GM23338 (cell line): ENCODE data around the gene PDE4B. TPM values are rescaled to one million over a fixed set of nuclear protein-coding genes. Genes with fewer than 3 reads are reported as not detected.

Experiments used
- ATAC-seq: fragments of 200-7000 bp; cut with Tn5 transposase; 3 replicates; pipeline ENCODE4 v1.9.1; 2020
- DNase-seq: peaks from one replicate; pipeline ENCODE4 v3.0.0-alpha.2; 2015; ENCODE audit warnings: low spot score
- H2AFZ ChIP-seq: fragments of 200-600 bp; sonication (generic); 2 replicates; pipeline ENCODE4 v1.8.0; 2016; ENCODE audit warnings: antibody characterized with exemption, mild to moderate bottlenecking, moderate library complexity
- H3F3A ChIP-seq: fragments of 200-600 bp; sonication (generic); replicated peaks from 2 replicates; pipeline ENCODE4 v1.8.0; 2017; ENCODE audit warnings: antibody characterized with exemption, mixed run types, low read depth
- H3K27ac ChIP-seq: fragments of 200-600 bp; sonication (generic); 2 replicates; pipeline ENCODE4 v1.6.1; 2016; ENCODE audit warnings: low read depth
- H3K27me3 ChIP-seq: fragments of 200-600 bp; sonication (generic); 2 replicates; pipeline ENCODE4 v1.8.0; 2016; ENCODE audit warnings: mild to moderate bottlenecking, mixed run types, moderate library complexity; ENCODE audit not compliant: insufficient read depth
- H3K36me3 ChIP-seq: fragments of 200-600 bp; sonication (generic); 2 replicates; pipeline ENCODE4 v1.8.0; 2016; ENCODE audit warnings: mild to moderate bottlenecking; ENCODE audit not compliant: insufficient read depth
- H3K4me1 ChIP-seq: fragments of 200-600 bp; sonication (generic); 2 replicates; pipeline ENCODE4 v1.8.0; 2016; ENCODE audit warnings: mild to moderate bottlenecking, moderate library complexity; ENCODE audit not compliant: insufficient read depth
- H3K4me2 ChIP-seq: fragments of 200-600 bp; sonication (generic); 2 replicates; pipeline ENCODE4 v1.7.1; 2017; ENCODE audit warnings: mixed run types
- H3K4me3 ChIP-seq: fragments of 200-600 bp; sonication (generic); 2 replicates; pipeline ENCODE4 v1.6.1; 2016; ENCODE audit warnings: mixed run types
- H3K79me2 ChIP-seq: fragments of 200-600 bp; sonication (generic); replicated peaks from 2 replicates; pipeline ENCODE4 v1.8.0; 2017; ENCODE audit warnings: mild to moderate bottlenecking; ENCODE audit not compliant: insufficient read depth
- H3K9me2 ChIP-seq: fragments of 200-600 bp; sonication (generic); 2 replicates; pipeline ENCODE4 v1.8.0; 2017; ENCODE audit not compliant: insufficient read depth
- H4K20me1 ChIP-seq: fragments of 200-600 bp; sonication (generic); replicated peaks from 2 replicates; pipeline ENCODE4 v1.8.0; 2017; ENCODE audit warnings: mild to moderate bottlenecking; ENCODE audit not compliant: insufficient read depth
- H3K27ac Mint-ChIP-seq: 2 replicates; pipeline ENCODE4 v1.8.0; 2020; ENCODE audit warnings: inconsistent platforms, mild to moderate bottlenecking, moderate library complexity, mixed read lengths
- H3K27me3 Mint-ChIP-seq: 3 replicates; pipeline ENCODE4 v1.8.0; 2022; ENCODE audit warnings: low read depth, mild to moderate bottlenecking, moderate library complexity, mixed read lengths, inconsistent platforms; ENCODE audit not compliant: insufficient read depth, poor library complexity
- H3K36me3 Mint-ChIP-seq: 3 replicates; pipeline ENCODE4 v1.8.0; 2021; ENCODE audit warnings: low read depth, mild to moderate bottlenecking, inconsistent platforms, moderate library complexity, mixed read lengths
- H3K4me1 Mint-ChIP-seq: 3 replicates; pipeline ENCODE4 v1.8.0; 2020; ENCODE audit warnings: mild to moderate bottlenecking, inconsistent platforms, mixed read lengths
- H3K4me3 Mint-ChIP-seq: 3 replicates; pipeline ENCODE4 v1.8.0; 2021; ENCODE audit warnings: moderate library complexity, mild to moderate bottlenecking, inconsistent platforms, mixed read lengths
- H3K9me3 Mint-ChIP-seq: 3 replicates; pipeline ENCODE4 v1.8.0; 2020; ENCODE audit warnings: moderate library complexity, mild to moderate bottlenecking, inconsistent platforms, mixed read lengths
- CREB1 ChIP-seq: fragments of 250-450 bp; sonication (Bioruptor Pico); IDR thresholded peaks from 2 replicates; pipeline ENCODE4 v1.5.0; 2020; ENCODE audit warnings: low read depth, mild to moderate bottlenecking, moderate library complexity
- CTCF ChIP-seq, 2 experiments: fragments of 200-600 bp in 1 of 2; sonication (generic) in 1 of 2; conservative IDR thresholded peaks; 2 replicates each; pipeline versions ENCODE4 v1.5.1 to v1.6.1; 2016 to 2017; ENCODE audit warnings: antibody characterized with exemption in 2 of 2, low read depth in 2 of 2, mild to moderate bottlenecking in 2 of 2, moderate library complexity in 1 of 2
- EZH2phosphoT487 ChIP-seq: fragments of 200-600 bp; sonication (generic); IDR thresholded peaks from one replicate; pipeline ENCODE4 v1.8.1; 2018; ENCODE audit warnings: antibody characterized with exemption; ENCODE audit not compliant: unreplicated experiment
- JUNB ChIP-seq: IDR thresholded peaks from one replicate; pipeline ENCODE4 v1.6.1; 2016; ENCODE audit warnings: antibody characterized with exemption; ENCODE audit not compliant: unreplicated experiment
- NANOG ChIP-seq: IDR thresholded peaks from 2 replicates; pipeline ENCODE4 v1.6.1; 2016; ENCODE audit warnings: antibody characterized with exemption, borderline replicate concordance
- POLR2AphosphoS5 ChIP-seq: IDR thresholded peaks from 2 replicates; pipeline ENCODE4 v1.6.1; 2016; ENCODE audit warnings: antibody characterized with exemption, low read depth
- REST ChIP-seq: IDR thresholded peaks from one replicate; pipeline ENCODE4 v1.6.1; 2018; ENCODE audit warnings: antibody characterized with exemption; ENCODE audit not compliant: unreplicated experiment
- STAT1 ChIP-seq: IDR thresholded peaks from one replicate; pipeline ENCODE4 v1.6.1; 2016; ENCODE audit warnings: antibody characterized with exemption; ENCODE audit not compliant: unreplicated experiment
- ZNF331 ChIP-seq: fragments of 250-450 bp; sonication (Bioruptor Pico); IDR thresholded peaks from 2 replicates; pipeline ENCODE4 v1.5.0; 2020; ENCODE audit warnings: low read depth, mild to moderate bottlenecking, moderate library complexity
- ZNF462 ChIP-seq: fragments of 250-450 bp; sonication (Bioruptor Pico); IDR thresholded peaks from 2 replicates; pipeline ENCODE4 v1.5.0; 2020; ENCODE audit warnings: mild to moderate bottlenecking, moderate library complexity
- polyA plus RNA-seq: library from polyadenylated mRNA; unstranded; fragments of >200 nt; fragmentation: Nextera tagmentation; extraction: Ambion mirVana; gene quantifications from 2 replicates; pipeline ENCODE4 v1.2.1, GENCODE V29; 2016
- total RNA-seq: library from RNA; depleted of rRNA; stranded (reverse); fragments of >200 nt; shearing (Covaris generic); gene quantifications from 2 replicates; pipeline ENCODE4 v1.2.3, GENCODE V29; 2014
- TF ChIP-seq, protein P1 (sequence below): IDR thresholded peaks from 2 replicates; pipeline ENCODE4 v1.6.1; 2016; ENCODE audit warnings: antibody characterized with exemption

PDE4B gene
- total and polyA plus RNA-seq, 2 experiments from 2014 or later = 14.0 to 25.6 TPM

GRCh38 chr1:66291531-66291864 lies 498.8 kb downstream of the PDE4B start:
- Histone ChIP-seq H3K4me2 (no peak overlapping the region), H3K9me2 (peaks cover 4% of the 10 kb centered on the region; the same call in 1 of the 2 replicates), H3F3A (no peaks in the 10 kb centered on the region), H3K27ac (no peak overlapping the region), H4K20me1 (no peaks in the 10 kb centered on the region), H3K36me3 (no peaks in the 10 kb centered on the region), H3K79me2 (no peaks in the 10 kb centered on the region), H3K4me3 (no peak overlapping the region), H2AFZ (no peak overlapping the region), H3K4me1 (no peaks in the 10 kb centered on the region), H3K27me3 (no peaks in the 10 kb centered on the region)
- ATAC-seq = no peak
- DNase-seq = no peak
- TF ChIP-seq ZNF331 (CRISPR knock-in tag) (no peak), EZH2phosphoT487 (no peak), ZNF462 (CRISPR knock-in tag) (no peak), CREB1 (no peak), REST (no peak), CTCF (conservative IDR thresholded peaks at IDR 0.05; ENCODE audit: low read depth in 2 of 2) (no peak), NANOG (no peak), JUNB (no peak), POLR2AphosphoS5 (no peak), STAT1 (no peak)
- TF ChIP-seq, protein P1, sequence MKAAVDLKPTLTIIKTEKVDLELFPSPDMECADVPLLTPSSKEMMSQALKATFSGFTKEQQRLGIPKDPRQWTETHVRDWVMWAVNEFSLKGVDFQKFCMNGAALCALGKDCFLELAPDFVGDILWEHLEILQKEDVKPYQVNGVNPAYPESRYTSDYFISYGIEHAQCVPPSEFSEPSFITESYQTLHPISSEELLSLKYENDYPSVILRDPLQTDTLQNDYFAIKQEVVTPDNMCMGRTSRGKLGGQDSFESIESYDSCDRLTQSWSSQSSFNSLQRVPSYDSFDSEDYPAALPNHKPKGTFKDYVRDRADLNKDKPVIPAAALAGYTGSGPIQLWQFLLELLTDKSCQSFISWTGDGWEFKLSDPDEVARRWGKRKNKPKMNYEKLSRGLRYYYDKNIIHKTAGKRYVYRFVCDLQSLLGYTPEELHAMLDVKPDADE = no peak
- Mint-ChIP-seq H3K4me1 (no peaks in the 10 kb centered on the region), H3K9me3 (no peaks in the 10 kb centered on the region), H3K36me3 (no peaks in the 10 kb centered on the region), H3K27ac (no peak overlapping the region), H3K27me3 (no peaks in the 10 kb centered on the region), H3K4me3 (no peak overlapping the region)
